Gastroesophageal sphincter (tissue), 4 donors: ENCODE data around the gene DAP. TPM values are rescaled to one million over a fixed set of nuclear protein-coding genes. Genes with fewer than 3 reads are reported as not detected.

Experiments
- ATAC-seq: fragments of 150-250 bp; one replicate; pipeline ENCODE4 v1.9.1; 2016; ENCODE audit warnings: mild to moderate bottlenecking, moderate library complexity
- H3K27ac ChIP-seq, 4 donors: fragments of 200-600 bp; sonication (generic) in 3 of 4; 1 replicate in 3 of 4; 2 replicates in 1 of 4; pipeline ENCODE4 v1.5.1; 2016 to 2019
- H3K27me3 ChIP-seq: fragments of 200-600 bp; sonication (generic); one replicate; pipeline ENCODE4 v1.5.1; 2019
- H3K36me3 ChIP-seq, 2 donors: fragments of 200-600 bp; sonication (generic); one replicate each; pipeline ENCODE4 v1.5.1; 2019; ENCODE audit warnings: control low read depth in 1 of 2
- H3K4me1 ChIP-seq, 3 donors: fragments of 200-600 bp; sonication (generic); 1 replicate in 2 of 3; 2 replicates in 1 of 3; pipeline ENCODE4 v1.5.1; 2016 to 2019; ENCODE audit warnings: control low read depth in 2 of 3
- H3K4me3 ChIP-seq, 2 donors: fragments of 200-600 bp; sonication (generic); one replicate each; pipeline ENCODE4 v1.5.1; 2019; ENCODE audit warnings: mild to moderate bottlenecking in 1 of 2, moderate library complexity in 1 of 2
- H3K9me3 ChIP-seq, 3 donors: fragments of 200-600 bp; sonication (generic); one replicate each; pipeline ENCODE4 v1.5.1; 2017 to 2019; ENCODE audit warnings: control low read depth in 2 of 3
- CTCF ChIP-seq, 4 experiments: fragments of 200-600 bp in 2 of 4; fragments of 450-650 bp in 2 of 4; sonication (generic) in 1 of 4; IDR thresholded peaks; one replicate each; pipeline ENCODE4 v1.5.1; 2017 to 2019; ENCODE audit warnings: antibody characterized with exemption in 4 of 4, mild to moderate bottlenecking in 2 of 4, moderate library complexity in 2 of 4
- EP300 ChIP-seq: sonication (generic); formaldehyde crosslinking; IDR thresholded peaks from one replicate; pipeline ENCODE4 v1.6.1; 2017; ENCODE audit warnings: antibody characterized with exemption, mild to moderate bottlenecking
- POLR2A ChIP-seq, 2 donors: fragments of 450-650 bp; IDR thresholded peaks; one replicate each; pipeline ENCODE4 v1.6.1; 2017; ENCODE audit warnings: antibody characterized with exemption in 2 of 2, mild to moderate bottlenecking in 2 of 2, moderate library complexity in 1 of 2
- POLR2AphosphoS5 ChIP-seq: sonication (generic); formaldehyde crosslinking; IDR thresholded peaks from one replicate; pipeline ENCODE4 v1.6.1; 2017; ENCODE audit warnings: antibody characterized with exemption
- WGBS, 2 donors: methylation state at CpG; one replicate each; pipeline ENCODE4 v1.1.5; 2018; ENCODE audit warnings: low coverage in 1 of 2; 5-methylcytosine and 5-hydroxymethylcytosine counted together
- total RNA-seq, 4 donors: library from RNA; depleted of rRNA; stranded (reverse); fragments of >200 nt; gene quantifications; one replicate each; pipeline ENCODE4 v1.1.0, GENCODE V29; 2016

Gene DAP
- total RNA-seq, 4 donors from 2014 or later: 21.8 to 41.9 (median 36.0) TPM

GRCh38 chr5:10747678-10748622 is 13.1 kb downstream of the DAP start:
- H3K4me3 ChIP-seq: no peak overlapping the region
- no peaks in the 10 kb centered on the region for H3K9me3 ChIP-seq
- TF ChIP-seq POLR2A (IDR thresholded peaks at IDR 0.05) (no peak), POLR2AphosphoS5 (no peak), EP300 (no peak), CTCF (IDR thresholded peaks at IDR 0.05) (no peak)
- no peaks in the 10 kb centered on the region for H3K27me3 ChIP-seq
- no peak overlapping the region for H3K27ac ChIP-seq
- ATAC-seq: no peak
- WGBS, 2 donors: 87 to 97% methylated on average over 4 to 6 of the region's 9 CpGs
- peaks cover 0 to 5% (median 0%) of the 10 kb centered on the region in 3 donors for H3K4me1 ChIP-seq
- peaks cover 0 to 59% of the 10 kb centered on the region in 2 donors for H3K36me3 ChIP-seq

GRCh38 chr5:10746711-10747110 is 14.3 kb downstream of the DAP start:
- TF ChIP-seq CTCF (IDR thresholded peaks at IDR 0.05): no peak
- no peak for TF ChIP-seq POLR2A (IDR thresholded peaks at IDR 0.05)
- no peak for TF ChIP-seq EP300
- no peak for TF ChIP-seq POLR2AphosphoS5
- Histone ChIP-seq H3K4me3 (no peak overlapping the region), H3K27me3 (no peaks in the 10 kb centered on the region), H3K27ac (no peak overlapping the region), H3K4me1 (no peaks in the 10 kb centered on the region), H3K36me3 (peaks cover 0 to 58% of the 10 kb centered on the region in 2 donors), H3K9me3 (no peaks in the 10 kb centered on the region)
- peak; percentile 41 for ATAC-seq
- WGBS, 2 donors: 84 to 94% methylated on average over 3 to 6 of the region's 6 CpGs

GRCh38 chr5:10745133-10745532 is 15.9 kb downstream of the DAP start:
- peaks cover 0 to 10% (median 0%) of the 10 kb centered on the region in 3 donors for H3K9me3 ChIP-seq
- TF ChIP-seq CTCF (IDR thresholded peaks at IDR 0.05) (no peak), EP300 (no peak), POLR2AphosphoS5 (no peak), POLR2A (IDR thresholded peaks at IDR 0.05) (no peak)
- ATAC-seq: no peak
- no peak overlapping the region for H3K4me3 ChIP-seq
- peaks cover 0 to 60% of the 10 kb centered on the region in 2 donors for H3K36me3 ChIP-seq
- H3K4me1 ChIP-seq: no peaks in the 10 kb centered on the region
- H3K27ac ChIP-seq: no peak overlapping the region
- no peaks in the 10 kb centered on the region for H3K27me3 ChIP-seq
- 62 to 88% methylated on average over 5 of the region's 5 CpGs for WGBS, 2 donors

GRCh38 chr5:10744681-10745080 is 16.4 kb downstream of the DAP start:
- no peaks in the 10 kb centered on the region for H3K27me3 ChIP-seq
- H3K4me1 ChIP-seq: no peaks in the 10 kb centered on the region
- ATAC-seq: no peak
- WGBS, 2 donors: 63 to 94% methylated on average over 3 to 4 of the region's 8 CpGs
- peaks cover 0 to 12% (median 0%) of the 10 kb centered on the region in 3 donors for H3K9me3 ChIP-seq
- H3K4me3 ChIP-seq: no peak overlapping the region
- peaks cover 0 to 60% of the 10 kb centered on the region in 2 donors for H3K36me3 ChIP-seq
- TF ChIP-seq EP300 (no peak), POLR2A (IDR thresholded peaks at IDR 0.05) (no peak), POLR2AphosphoS5 (no peak), CTCF (IDR thresholded peaks at IDR 0.05) (no peak)
- H3K27ac ChIP-seq: no peak overlapping the region

DNA sequence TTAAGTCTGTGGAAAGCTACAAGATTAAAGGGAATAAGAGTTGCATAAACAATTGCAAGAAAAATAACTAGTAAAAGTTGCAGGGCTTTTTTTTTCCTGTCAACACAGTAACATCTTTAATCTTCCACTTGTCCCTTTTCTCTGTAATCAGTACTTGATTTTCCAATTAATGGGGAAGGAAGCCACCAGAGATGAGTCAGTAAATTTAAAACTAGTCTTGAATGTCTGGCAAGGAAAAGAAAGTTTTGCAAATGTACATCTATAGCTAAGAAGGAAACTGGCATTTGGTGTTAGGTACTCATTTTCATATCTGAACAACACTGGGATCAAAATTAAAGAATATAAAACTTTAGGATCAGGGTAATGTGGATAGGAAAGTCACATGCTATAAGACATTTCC is 17.1 kb downstream of the DAP start:
- H3K27me3 ChIP-seq: no peaks in the 10 kb centered on the region
- no peak for ATAC-seq
- no peak overlapping the region for H3K4me3 ChIP-seq
- TF ChIP-seq CTCF (IDR thresholded peaks at IDR 0.05) (no peak), POLR2A (IDR thresholded peaks at IDR 0.05) (no peak), EP300 (no peak), POLR2AphosphoS5 (no peak)
- H3K4me1 ChIP-seq: no peaks in the 10 kb centered on the region
- no peak overlapping the region for H3K27ac ChIP-seq
- peaks cover 0 to 12% (median 0%) of the 10 kb centered on the region in 3 donors for H3K9me3 ChIP-seq
- peaks cover 0 to 62% of the 10 kb centered on the region in 2 donors for H3K36me3 ChIP-seq
